Epithelial cell of esophagus (primary cell): ENCODE data around the gene CNNM3.

Source experiments
- DNase-seq: peaks from one replicate; pipeline ENCODE4 v3.0.0; 2010; ENCODE audit warnings: low read depth
- H3K4me3 ChIP-seq: 2 replicates; pipeline ENCODE4 v1.5.1; 2011; ENCODE audit warnings: mild to moderate bottlenecking, low read length, control low read depth
- TF ChIP-seq, protein P1 (sequence below): IDR thresholded peaks from 2 replicates; pipeline ENCODE4 v1.5.1; 2011; ENCODE audit warnings: low read depth, mild to moderate bottlenecking, low read length, control low read depth, inconsistent platforms; ENCODE audit not compliant: insufficient read depth; ENCODE audit errors: missing control alignments

CNNM3 gene

GRCh38 chr2:96832754-96833507 lies 16.9 kb downstream of the CNNM3 start:
- TF ChIP-seq, protein P1, sequence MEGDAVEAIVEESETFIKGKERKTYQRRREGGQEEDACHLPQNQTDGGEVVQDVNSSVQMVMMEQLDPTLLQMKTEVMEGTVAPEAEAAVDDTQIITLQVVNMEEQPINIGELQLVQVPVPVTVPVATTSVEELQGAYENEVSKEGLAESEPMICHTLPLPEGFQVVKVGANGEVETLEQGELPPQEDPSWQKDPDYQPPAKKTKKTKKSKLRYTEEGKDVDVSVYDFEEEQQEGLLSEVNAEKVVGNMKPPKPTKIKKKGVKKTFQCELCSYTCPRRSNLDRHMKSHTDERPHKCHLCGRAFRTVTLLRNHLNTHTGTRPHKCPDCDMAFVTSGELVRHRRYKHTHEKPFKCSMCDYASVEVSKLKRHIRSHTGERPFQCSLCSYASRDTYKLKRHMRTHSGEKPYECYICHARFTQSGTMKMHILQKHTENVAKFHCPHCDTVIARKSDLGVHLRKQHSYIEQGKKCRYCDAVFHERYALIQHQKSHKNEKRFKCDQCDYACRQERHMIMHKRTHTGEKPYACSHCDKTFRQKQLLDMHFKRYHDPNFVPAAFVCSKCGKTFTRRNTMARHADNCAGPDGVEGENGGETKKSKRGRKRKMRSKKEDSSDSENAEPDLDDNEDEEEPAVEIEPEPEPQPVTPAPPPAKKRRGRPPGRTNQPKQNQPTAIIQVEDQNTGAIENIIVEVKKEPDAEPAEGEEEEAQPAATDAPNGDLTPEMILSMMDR, result no peak
- DNase-seq, result peak; percentile 62
- H3K4me3 ChIP-seq, result no peak overlapping the region

GRCh38 chr2:96835830-96836229 lies 19.8 kb downstream of the CNNM3 start:
- no peak for DNase-seq
- H3K4me3 ChIP-seq, result no peak overlapping the region
- TF ChIP-seq, protein P1, result no peak

DNA sequence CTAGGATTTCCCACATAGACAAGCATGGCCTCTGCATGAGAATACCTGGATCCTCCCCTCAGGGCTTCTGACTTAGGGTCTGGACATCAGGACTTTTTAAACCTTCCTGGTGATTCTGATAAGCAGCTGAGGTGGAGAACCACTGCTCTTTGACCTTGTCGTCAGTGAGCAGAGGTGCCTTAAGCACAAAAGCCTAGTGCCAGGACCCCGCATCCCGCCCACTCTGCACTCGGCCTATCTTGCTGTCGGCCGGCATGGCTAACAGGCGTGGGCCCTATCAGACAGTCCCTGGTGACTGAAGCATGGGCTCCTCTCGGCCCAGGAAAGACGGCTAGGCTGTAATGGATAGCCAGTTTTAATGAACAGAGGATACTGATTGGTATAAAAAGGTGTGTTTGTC lies 21.5 kb downstream of the CNNM3 start:
- no peak for DNase-seq
- TF ChIP-seq, protein P1, result no peak

DNA sequence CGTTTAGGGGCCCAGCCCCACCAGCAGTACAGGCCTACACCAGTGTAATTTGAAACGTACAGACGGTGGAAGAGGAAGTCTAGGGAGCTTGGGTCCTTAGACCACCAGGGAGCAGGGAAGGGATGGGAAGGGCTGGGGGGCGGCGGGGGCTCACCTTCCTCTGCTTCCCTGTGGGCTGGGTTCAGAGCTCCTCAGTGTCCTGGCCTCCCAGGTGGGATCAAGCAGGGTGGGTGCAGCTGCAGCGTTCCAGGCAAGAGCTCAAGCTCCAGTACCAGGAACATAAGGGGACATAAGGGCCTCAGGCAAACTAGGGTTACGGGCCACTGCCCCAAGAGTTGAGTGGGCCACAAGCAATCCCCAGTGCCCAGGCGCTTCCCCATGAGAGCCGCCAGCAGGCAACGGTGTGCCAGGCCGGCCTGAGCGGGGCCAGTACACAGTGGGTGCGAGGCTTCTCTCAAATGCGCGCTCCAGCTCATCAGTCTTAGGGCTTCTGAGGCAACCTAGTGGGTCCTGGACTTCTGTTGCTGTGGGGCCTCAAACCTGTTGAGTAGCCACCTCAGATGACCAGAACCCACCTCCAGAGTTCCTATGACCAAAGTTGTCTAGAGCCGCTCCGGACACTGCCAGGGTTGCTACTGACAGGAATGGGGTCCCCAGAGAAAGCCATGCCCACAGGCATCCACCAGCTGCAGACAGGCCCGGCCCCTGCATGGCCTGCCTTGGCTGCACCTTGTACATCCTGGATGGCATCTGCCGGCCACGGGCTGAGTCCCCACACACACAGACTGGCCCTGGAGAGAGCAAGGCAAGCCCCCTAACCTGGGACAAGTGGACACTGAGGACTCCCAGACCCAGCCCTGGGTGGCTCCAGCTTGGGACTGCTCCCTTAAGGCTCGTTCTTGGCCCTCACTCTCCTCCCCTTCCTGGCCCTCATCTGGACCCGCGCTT lies 22.6 kb downstream of the CNNM3 start:
- no peak overlapping the region for H3K4me3 ChIP-seq

More for the DNA sequence above, 21.5 kb downstream of the CNNM3 start:
- H3K4me3 ChIP-seq, result no peak overlapping the region

GRCh38 chr2:96839293-96839874 lies 23.3 kb downstream of the CNNM3 start:
- no peak overlapping the region for H3K4me3 ChIP-seq
- DNase-seq, result no peak

More for the DNA sequence above, 22.6 kb downstream of the CNNM3 start:
- no peak for DNase-seq
- TF ChIP-seq, protein P1, result no peak

GRCh38 chr2:96839875-96840850 lies 24.1 kb downstream of the CNNM3 start:
- TF ChIP-seq, protein P1, result no peak
- no peak overlapping the region for H3K4me3 ChIP-seq
- DNase-seq, result no peak

More at GRCh38 chr2:96839293-96839874, 23.3 kb downstream of the CNNM3 start:
- TF ChIP-seq, protein P1, result no peak
